ENCODE measurements around the gene TEX13C.
"Not testable (repeated sequence)": the region's sequence is repeated elsewhere in the genome, so short reads cannot be mapped to it uniquely, and the experiment has no call there.

Gene TEX13C

GRCh38 chrX:125319646-125320521, at the start of gene TEX13C:
TEX13C (plus strand) TSS chrX:125319871; CDS start chrX:125320120, 249 bp downstream.
- DNase-seq, result no peak
- TF ChIP-seq POLR2A (IDR thresholded peaks at IDR 0.05; ENCODE audit: low read length) (no peak), GATA1 (IDR thresholded peaks at IDR 0.05; ENCODE audit: low read depth, low read length) (no peak)

- TF ChIP-seq POLR2A (IDR thresholded peaks at IDR 0.05; ENCODE audit: low read length), result no peak
- TF ChIP-seq GATA1 (IDR thresholded peaks at IDR 0.05; ENCODE audit: low read depth, low read length), result no peak
- DNase-seq, result no peak
These were observed 32.4 kb upstream of the TEX13C start for GRCh38 chrX:125287282-125287681.

- TF ChIP-seq POLR2A (IDR thresholded peaks at IDR 0.05; ENCODE audit: low read length) (no peak), GATA1 (IDR thresholded peaks at IDR 0.05; ENCODE audit: low read depth, low read length) (no peak)
- no peak for DNase-seq
These were observed 31.3 kb upstream of the TEX13C start for GRCh38 chrX:125288343-125288742.

GRCh38 chrX:125289209-125289608, 30.5 kb upstream of the TEX13C start:
- TF ChIP-seq GATA1 (IDR thresholded peaks at IDR 0.05; ENCODE audit: low read depth, low read length) (no peak), POLR2A (IDR thresholded peaks at IDR 0.05; ENCODE audit: low read length) (no peak)
- peak in 1 of 2 experiments; percentile 0 for DNase-seq

- TF ChIP-seq POLR2A (IDR thresholded peaks at IDR 0.05; ENCODE audit: low read length), result no peak
- no peak for TF ChIP-seq GATA1 (IDR thresholded peaks at IDR 0.05; ENCODE audit: low read depth, low read length)
- DNase-seq, result no peak
These were observed 29.8 kb upstream of the TEX13C start for GRCh38 chrX:125289920-125290319.

GRCh38 chrX:125291124-125291523, 28.5 kb upstream of the TEX13C start:
- no peak for TF ChIP-seq GATA1 (IDR thresholded peaks at IDR 0.05; ENCODE audit: low read depth, low read length)
- TF ChIP-seq POLR2A (IDR thresholded peaks at IDR 0.05; ENCODE audit: low read length), result no peak
- DNase-seq, result no peak

- TF ChIP-seq POLR2A (IDR thresholded peaks at IDR 0.05; ENCODE audit: low read length) (no peak), GATA1 (IDR thresholded peaks at IDR 0.05; ENCODE audit: low read depth, low read length) (no peak)
- no peak for DNase-seq
These were observed 25.6 kb upstream of the TEX13C start for GRCh38 chrX:125293850-125294780.

- DNase-seq, result no peak
These were observed 24.3 kb upstream of the TEX13C start for GRCh38 chrX:125295337-125295736.

GRCh38 chrX:125298871-125299270, 20.8 kb upstream of the TEX13C start:
- no peak for DNase-seq
- TF ChIP-seq GATA1 (IDR thresholded peaks at IDR 0.05; ENCODE audit: low read depth, low read length), result no peak
- TF ChIP-seq POLR2A (IDR thresholded peaks at IDR 0.05; ENCODE audit: low read length), result no peak

More at GRCh38 chrX:125295337-125295736, 24.3 kb upstream of the TEX13C start:
- no peak for TF ChIP-seq POLR2A (IDR thresholded peaks at IDR 0.05; ENCODE audit: low read length)
- TF ChIP-seq GATA1 (IDR thresholded peaks at IDR 0.05; ENCODE audit: low read depth, low read length), result no peak

GRCh38 chrX:125306335-125306866, 13.3 kb upstream of the TEX13C start:
- TF ChIP-seq GATA1 (IDR thresholded peaks at IDR 0.05; ENCODE audit: low read depth, low read length) (no peak), POLR2A (IDR thresholded peaks at IDR 0.05; ENCODE audit: low read length) (no peak)
- DNase-seq, result no peak

GRCh38 chrX:125308653-125309052, 11.0 kb upstream of the TEX13C start:
- no peak for DNase-seq
- TF ChIP-seq POLR2A (IDR thresholded peaks at IDR 0.05; ENCODE audit: low read length) (no peak), GATA1 (IDR thresholded peaks at IDR 0.05; ENCODE audit: low read depth, low read length) (no peak)

- not testable (repeated sequence) for DNase-seq
These were observed 505 bp upstream of the TEX13C start for GRCh38 chrX:125319166-125319565.

- DNase-seq, result peak in 1 of 2 experiments; percentile 1
- TF ChIP-seq GATA1 (IDR thresholded peaks at IDR 0.05; ENCODE audit: low read depth, low read length) (no peak), POLR2A (IDR thresholded peaks at IDR 0.05; ENCODE audit: low read length) (no peak)
These were observed 2.8 kb downstream of the TEX13C start for GRCh38 chrX:125322431-125322830.

- no peak for TF ChIP-seq POLR2A (IDR thresholded peaks at IDR 0.05; ENCODE audit: low read length)
- no peak for DNase-seq
These were observed 6.9 kb downstream of the TEX13C start for GRCh38 chrX:125326599-125326998.
